Measurements from ENCODE around the gene OFD1.
"Not testable (repeated sequence)": the region's sequence is repeated elsewhere in the genome, so short reads cannot be mapped to it uniquely, and the experiment has no call there.

The OFD1 gene

GRCh38 chrX:13702111-13702789, 32.3 kb upstream of the OFD1 start:
- DNase-seq = no peak

GRCh38 chrX:13703135-13703534, 31.4 kb upstream of the OFD1 start:
- no peak for DNase-seq

GRCh38 chrX:13703589-13703988, 31.0 kb upstream of the OFD1 start:
- no peak for DNase-seq

GRCh38 chrX:13711141-13711540, 23.4 kb upstream of the OFD1 start:
- no peak for DNase-seq

GRCh38 chrX:13716455-13716854, 18.1 kb upstream of the OFD1 start:
- DNase-seq = no peak

- no peak for DNase-seq
These were observed 17.6 kb upstream of the OFD1 start for GRCh38 chrX:13716905-13717304.

GRCh38 chrX:13717700-13718472, 16.7 kb upstream of the OFD1 start:
- no peak for DNase-seq

- DNase-seq = no peak
These were observed 15.2 kb upstream of the OFD1 start for GRCh38 chrX:13719192-13719856.

GRCh38 chrX:13721371-13721770, 13.2 kb upstream of the OFD1 start:
- no peak for DNase-seq

- no peak for DNase-seq
These were observed 12.6 kb upstream of the OFD1 start for GRCh38 chrX:13721819-13722519.

GRCh38 chrX:13724878-13725277, 9.7 kb upstream of the OFD1 start:
- peak; percentile 23 for DNase-seq

- DNase-seq = not testable (repeated sequence)
These were observed 8.0 kb upstream of the OFD1 start for GRCh38 chrX:13726583-13726982.

GRCh38 chrX:13730523-13730922, 4.0 kb upstream of the OFD1 start:
- DNase-seq = not testable (repeated sequence)

- DNase-seq = no peak
These were observed 2.1 kb upstream of the OFD1 start for GRCh38 chrX:13732246-13733067.

- DNase-seq = no peak
These were observed 1.0 kb upstream of the OFD1 start for GRCh38 chrX:13733506-13733905.

- no peak for DNase-seq
These were observed 7.1 kb downstream of the OFD1 start for GRCh38 chrX:13741695-13742094.

GRCh38 chrX:13742397-13743176, 8.0 kb downstream of the OFD1 start:
- peak; percentile 76 for DNase-seq

GRCh38 chrX:13747836-13748235, 13.3 kb downstream of the OFD1 start:
- peak; percentile 24 for DNase-seq

- no peak for DNase-seq
These were observed 13.9 kb downstream of the OFD1 start for GRCh38 chrX:13748486-13748885.

- peak; percentile 62 for DNase-seq
These were observed 15.7 kb downstream of the OFD1 start for GRCh38 chrX:13750204-13750603.

GRCh38 chrX:13750812-13751211, 16.3 kb downstream of the OFD1 start:
- DNase-seq = peak; percentile 32

- no peak for DNase-seq
These were observed 17.6 kb downstream of the OFD1 start for GRCh38 chrX:13752141-13752540.
